Karpas-422 (cell line): Measurements from ENCODE around the gene AGPAT1. TPM values are rescaled to one million over a fixed set of nuclear protein-coding genes. Genes with fewer than 3 reads are reported as not detected.

Source experiments
- DNase-seq: peaks from one replicate; pipeline ENCODE4 v3.0.0-alpha.2; 2015
- H2AFZ ChIP-seq: fragments of 200-600 bp; sonication (generic); 2 replicates; pipeline ENCODE4 v1.6.1; 2014; ENCODE audit warnings: antibody characterized with exemption, low read length, mixed read lengths
- H3K27ac ChIP-seq: fragments of 200-600 bp; sonication (generic); 2 replicates; pipeline ENCODE4 v1.5.1; 2014; ENCODE audit warnings: mild to moderate bottlenecking, low read length, moderate library complexity
- H3K27me3 ChIP-seq: fragments of 200-600 bp; sonication (generic); 2 replicates; pipeline ENCODE4 v1.6.1; 2014; ENCODE audit warnings: low read length, mixed read lengths
- H3K36me3 ChIP-seq: fragments of 200-600 bp; sonication (generic); 2 replicates; pipeline ENCODE4 v1.6.1; 2014; ENCODE audit warnings: low read length, mixed read lengths; ENCODE audit not compliant: insufficient read depth
- H3K4me1 ChIP-seq: fragments of 200-600 bp; sonication (generic); 2 replicates; pipeline ENCODE4 v1.6.1; 2014; ENCODE audit warnings: mild to moderate bottlenecking, low read length, mixed read lengths
- H3K4me2 ChIP-seq: fragments of 200-600 bp; sonication (generic); 2 replicates; pipeline ENCODE4 v1.6.1; 2014; ENCODE audit warnings: low read length, low read depth, mild to moderate bottlenecking; ENCODE audit not compliant: poor library complexity, severe bottlenecking
- H3K4me3 ChIP-seq: fragments of 200-600 bp; sonication (generic); 2 replicates; pipeline ENCODE4 v1.5.1; 2014; ENCODE audit warnings: mild to moderate bottlenecking, antibody characterized with exemption, low read length, mixed read lengths
- H3K79me2 ChIP-seq: fragments of 200-600 bp; sonication (generic); 2 replicates; pipeline ENCODE4 v1.6.1; 2014; ENCODE audit warnings: mild to moderate bottlenecking, low read length, mixed read lengths
- H3K9ac ChIP-seq: fragments of 200-600 bp; sonication (generic); 2 replicates; pipeline ENCODE4 v1.6.0; 2014; ENCODE audit warnings: low read length
- H3K9me2 ChIP-seq: fragments of 200-600 bp; sonication (generic), shearing (Covaris generic); replicated peaks from 2 replicates; pipeline ENCODE4 v1.6.0; 2014; ENCODE audit warnings: mild to moderate bottlenecking, low read length, moderate library complexity; ENCODE audit not compliant: insufficient read depth
- H3K9me3 ChIP-seq: fragments of 300-700, 200-600 bp; sonication (generic); 2 replicates; pipeline ENCODE4 v1.6.1; 2014; ENCODE audit warnings: low read length, mixed read lengths
- H4K20me1 ChIP-seq: fragments of 200-600 bp; sonication (generic); 2 replicates; pipeline ENCODE4 v1.6.1; 2014; ENCODE audit warnings: mild to moderate bottlenecking, antibody characterized with exemption, low read length, low read depth; ENCODE audit not compliant: insufficient read depth
- total RNA-seq: library from RNA; depleted of rRNA; stranded (reverse); fragments of >200 nt; shearing (Covaris generic); gene quantifications from 2 replicates; pipeline ENCODE4 v1.2.3, GENCODE V29; 2014; ENCODE audit warnings: low replicate concordance

The AGPAT1 gene
- total RNA-seq, 1 experiment from 2014 or later = 74.5 TPM

DNA sequence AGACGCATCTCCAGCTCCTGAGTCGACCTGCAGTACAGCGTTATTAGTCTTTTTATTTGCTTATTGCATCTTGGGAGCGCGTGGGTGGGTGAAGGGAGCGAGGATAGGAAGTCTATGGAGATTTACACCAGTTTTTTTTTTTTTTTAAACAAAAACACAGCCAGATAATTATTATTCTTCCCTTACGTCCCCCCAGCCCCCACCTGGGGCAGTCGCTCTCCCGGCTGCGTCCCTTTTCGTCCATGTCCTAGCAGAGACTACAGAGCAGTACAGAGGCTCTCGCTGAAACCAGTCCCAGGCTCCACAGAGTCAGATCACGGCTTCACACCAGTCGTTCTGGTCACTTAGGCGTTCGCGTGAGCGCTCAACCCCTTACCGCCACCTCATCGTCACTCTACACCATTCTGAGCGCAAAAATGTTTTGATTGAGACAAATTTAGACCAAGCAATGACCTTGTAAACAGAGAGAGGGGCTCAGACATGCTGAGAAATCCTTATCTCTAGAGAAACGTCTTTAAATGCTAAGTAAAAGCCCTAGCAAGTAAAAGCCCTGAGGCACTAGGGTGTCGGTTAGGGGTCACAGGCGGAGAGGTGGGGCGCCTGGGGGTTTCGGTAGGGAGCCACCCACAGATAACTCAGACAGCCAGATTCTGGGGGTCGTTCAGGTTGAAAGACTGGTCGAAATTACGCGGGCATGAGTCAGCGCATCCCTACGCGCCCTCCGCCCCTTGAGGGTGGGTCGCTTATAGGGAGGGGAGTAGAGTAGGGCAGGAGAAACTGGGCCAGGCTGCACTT, 22.9 kb downstream of the AGPAT1 start:
- Histone ChIP-seq H3K9ac (peak overlapping the region; percentile 80), H3K36me3 (peaks cover 4% of the 10 kb centered on the region; the same call in 1 of the 2 replicates), H3K9me2 (no peaks in the 10 kb centered on the region), H3K4me2 (peak overlapping the region; percentile 80), H3K27me3 (no peaks in the 10 kb centered on the region), H3K27ac (no peak overlapping the region), H3K4me1 (peaks cover 22% of the 10 kb centered on the region), H2AFZ (no peak overlapping the region), H4K20me1 (no peaks in the 10 kb centered on the region), H3K79me2 (peaks cover 10% of the 10 kb centered on the region; the same call in 1 of the 2 replicates), H3K9me3 (no peaks in the 10 kb centered on the region), H3K4me3 (peak overlapping the region; percentile 74; the same call in 1 of the 2 replicates)
- DNase-seq = no peak

DNA sequence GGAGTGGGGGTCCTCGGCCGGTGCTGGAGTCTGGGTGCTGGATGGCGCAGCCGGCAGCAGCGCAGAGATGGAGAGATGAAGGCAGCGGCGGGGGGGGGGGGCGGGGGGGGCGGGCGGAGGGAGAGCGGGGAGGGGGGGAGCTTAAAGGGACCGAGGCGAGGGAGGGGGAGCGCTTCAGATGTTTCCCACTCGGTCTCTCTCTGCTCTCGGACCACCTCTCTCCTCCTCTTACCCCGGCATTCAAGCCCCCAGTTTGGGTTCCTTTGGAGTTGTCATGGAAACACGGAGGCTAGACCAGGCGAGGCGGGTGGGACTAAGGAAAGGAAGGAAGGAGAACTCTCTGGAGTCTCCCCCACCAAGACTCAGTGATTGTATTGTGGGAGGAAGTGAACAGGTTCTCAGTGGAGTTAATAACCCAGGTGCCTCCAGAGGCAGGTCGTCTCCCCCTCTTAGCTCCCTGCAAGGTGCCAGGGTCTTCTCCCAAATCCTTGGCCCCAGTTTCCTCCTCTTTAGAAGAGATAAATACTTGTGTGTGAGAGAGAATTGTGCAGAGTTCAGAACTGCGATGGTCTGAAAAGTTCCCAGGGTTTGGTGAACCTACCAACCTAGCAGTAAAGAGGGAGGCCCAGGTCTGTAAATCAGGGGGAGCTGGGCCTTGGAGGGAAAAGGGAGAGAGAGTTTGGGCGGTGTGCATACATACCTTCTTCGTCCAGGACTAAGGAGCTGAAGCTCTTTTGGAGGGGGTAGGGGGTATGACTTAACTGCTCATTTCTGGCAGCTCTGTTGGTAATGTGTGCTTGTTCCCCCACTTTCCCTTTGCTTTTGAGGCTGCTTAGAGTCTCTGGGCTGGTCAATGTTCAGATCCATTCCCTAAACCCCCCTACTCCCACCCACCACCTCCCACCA, 23.8 kb downstream of the AGPAT1 start, which contains the start of gene PRRT1:
TSS of gene PRRT1 (minus strand) at position 77 of the 906 bp plus-strand sequence. CDS start 112 bp downstream, outside the sequence.
- Histone ChIP-seq H3K79me2 (peaks cover 10% of the 10 kb centered on the region; the same call in 1 of the 2 replicates), H4K20me1 (no peaks in the 10 kb centered on the region), H2AFZ (no peak within 1 kb of the TSS), H3K4me2 (peak within 1 kb of the TSS; percentile 80), H3K4me3 (no peak within 1 kb of the TSS), H3K9ac (no peak within 1 kb of the TSS), H3K9me3 (no peaks in the 10 kb centered on the region), H3K9me2 (no peaks in the 10 kb centered on the region), H3K4me1 (peaks cover 22% of the 10 kb centered on the region), H3K27ac (no peak within 1 kb of the TSS), H3K36me3 (no peaks in the 10 kb centered on the region), H3K27me3 (no peaks in the 10 kb centered on the region)
- no peak for DNase-seq

DNA sequence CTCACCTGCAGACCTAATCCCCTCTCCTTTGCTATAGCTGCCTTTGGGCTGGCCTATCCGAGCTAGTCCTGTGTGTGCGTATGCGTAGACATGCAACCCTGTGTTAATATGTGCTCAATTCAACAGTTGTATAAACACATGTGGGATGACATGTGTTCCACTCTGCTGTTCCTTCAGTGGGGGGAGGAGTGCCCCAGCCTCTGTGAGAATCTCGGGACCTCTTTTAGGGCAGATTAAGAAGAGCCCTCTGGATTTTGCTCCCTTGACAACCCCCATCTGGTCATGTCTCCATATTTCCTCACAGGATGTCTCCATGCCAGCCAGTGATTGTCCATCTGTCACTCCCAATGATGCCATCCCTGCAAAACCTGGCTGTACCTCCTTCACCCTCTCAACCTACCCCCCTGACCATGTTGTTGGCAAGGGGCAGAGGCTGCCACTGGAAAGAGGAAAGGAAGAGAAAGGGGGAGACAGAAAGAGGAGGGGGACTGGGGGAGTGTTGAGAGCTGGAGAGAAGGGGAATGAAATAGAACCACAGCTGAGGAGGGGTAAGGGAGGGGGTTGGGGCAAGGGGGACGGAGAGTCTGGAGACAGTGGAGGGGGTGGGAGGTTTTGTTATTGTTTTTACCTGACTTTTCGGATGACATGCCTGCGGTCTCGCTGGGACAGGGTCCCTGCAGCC, 24.6 kb downstream of the AGPAT1 start:
- H3K4me2 ChIP-seq = no peak overlapping the region
- DNase-seq = no peak
- no peaks in the 10 kb centered on the region for H4K20me1 ChIP-seq
- no peaks in the 10 kb centered on the region for H3K36me3 ChIP-seq
- H3K4me3 ChIP-seq = no peak overlapping the region
- H3K9ac ChIP-seq = no peak overlapping the region
- H2AFZ ChIP-seq = no peak overlapping the region
- no peaks in the 10 kb centered on the region for H3K27me3 ChIP-seq
- H3K4me1 ChIP-seq = peaks cover 22% of the 10 kb centered on the region
- no peaks in the 10 kb centered on the region for H3K9me2 ChIP-seq
- H3K79me2 ChIP-seq = peaks cover 10% of the 10 kb centered on the region; the same call in 1 of the 2 replicates
- H3K27ac ChIP-seq = no peak overlapping the region
- no peaks in the 10 kb centered on the region for H3K9me3 ChIP-seq

DNA sequence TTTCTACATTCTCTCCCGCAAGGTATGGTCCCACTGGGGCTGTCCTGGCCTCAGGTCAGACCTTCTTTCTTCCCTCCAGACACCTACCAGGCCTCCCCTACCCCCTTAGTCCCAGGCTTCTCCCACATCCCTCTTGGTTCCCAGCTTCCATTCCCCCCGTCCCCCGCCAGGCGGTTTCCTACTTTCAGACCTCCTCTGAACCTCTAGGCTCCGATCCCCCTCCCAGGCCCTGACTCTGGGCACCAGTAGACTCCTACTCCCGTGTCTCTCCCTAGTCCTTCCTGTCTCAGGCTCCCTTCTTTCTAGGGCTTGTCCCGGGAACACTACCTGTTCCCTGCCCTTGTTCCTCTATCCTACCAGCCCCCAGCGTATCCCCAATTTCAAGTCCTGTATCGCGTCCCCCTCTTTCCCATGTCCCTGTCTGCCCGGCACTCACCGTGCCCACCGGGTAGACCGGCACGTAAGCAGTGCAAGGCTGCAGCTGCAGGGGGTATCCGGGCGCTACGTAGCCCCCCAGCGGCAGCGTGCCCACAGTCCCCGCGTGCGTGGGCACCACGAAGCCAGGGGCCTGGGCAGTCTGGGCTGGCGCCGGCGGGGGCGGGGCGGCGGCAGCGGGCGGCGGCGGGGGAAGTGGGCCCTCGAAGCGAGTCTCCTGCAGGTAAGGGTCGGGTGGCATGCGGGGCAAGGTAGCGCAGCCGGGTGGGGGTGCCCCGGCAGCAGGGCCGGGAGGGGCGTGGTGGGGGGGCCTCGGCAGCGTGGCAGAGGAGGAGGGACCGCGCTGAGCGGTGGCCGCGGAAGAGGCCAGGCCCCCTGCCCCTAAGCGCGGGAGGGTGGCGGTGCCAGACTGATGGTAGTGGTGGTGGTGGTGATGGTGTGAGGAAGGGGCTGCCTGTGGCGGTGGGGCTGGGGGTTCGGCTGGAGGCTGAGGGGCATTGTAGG, 25.7 kb downstream of the AGPAT1 start:
- H3K27me3 ChIP-seq = no peaks in the 10 kb centered on the region
- no peaks in the 10 kb centered on the region for H3K9me2 ChIP-seq
- no peak overlapping the region for H2AFZ ChIP-seq
- no peaks in the 10 kb centered on the region for H4K20me1 ChIP-seq
- no peak overlapping the region for H3K4me3 ChIP-seq
- H3K4me1 ChIP-seq = peaks cover 15% of the 10 kb centered on the region
- peaks cover 4% of the 10 kb centered on the region; the same call in 1 of the 2 replicates for H3K79me2 ChIP-seq
- H3K9ac ChIP-seq = no peak overlapping the region
- no peak overlapping the region for H3K4me2 ChIP-seq
- no peak for DNase-seq
- H3K27ac ChIP-seq = no peak overlapping the region
- H3K36me3 ChIP-seq = no peaks in the 10 kb centered on the region
- H3K9me3 ChIP-seq = no peaks in the 10 kb centered on the region

DNA sequence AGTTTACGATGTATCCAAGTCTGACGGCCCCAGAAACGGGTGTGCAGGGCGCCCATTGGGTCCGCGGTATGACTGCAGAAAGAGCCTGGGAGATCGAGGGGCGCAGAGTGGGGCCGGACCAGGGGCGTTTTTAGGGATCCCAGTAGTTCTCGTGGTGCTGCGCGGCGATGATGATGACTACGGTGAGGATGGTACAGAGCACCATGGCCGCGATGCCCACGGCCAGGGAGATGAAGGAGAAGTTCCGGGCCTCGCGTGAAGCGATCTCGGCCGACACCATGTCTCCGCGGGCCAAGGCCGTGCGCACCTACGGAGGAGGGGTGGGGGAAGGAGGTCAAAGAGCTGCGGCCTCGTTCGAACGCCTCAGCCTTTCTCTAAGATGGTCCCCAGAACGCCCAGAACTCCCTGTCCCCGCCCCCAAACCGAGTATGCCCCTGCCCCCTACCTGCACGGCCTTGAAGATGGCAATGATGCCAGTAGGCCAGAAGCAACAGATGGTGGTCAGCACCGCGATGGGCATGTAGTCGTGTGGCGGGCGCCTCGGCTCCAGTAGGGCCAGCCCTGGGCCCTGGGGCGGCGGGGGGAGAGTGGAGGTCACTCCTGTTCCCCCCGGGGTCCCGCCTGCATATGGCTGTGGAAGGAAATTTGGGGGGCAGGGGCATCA, 26.7 kb downstream of the AGPAT1 start:
- no peaks in the 10 kb centered on the region for H3K36me3 ChIP-seq
- H3K27me3 ChIP-seq = no peaks in the 10 kb centered on the region
- H3K9ac ChIP-seq = no peak overlapping the region
- H3K9me2 ChIP-seq = no peaks in the 10 kb centered on the region
- no peaks in the 10 kb centered on the region for H3K79me2 ChIP-seq
- H3K4me3 ChIP-seq = no peak overlapping the region
- no peak overlapping the region for H3K4me2 ChIP-seq
- no peak overlapping the region for H2AFZ ChIP-seq
- DNase-seq = no peak
- H3K4me1 ChIP-seq = peaks cover 11% of the 10 kb centered on the region
- H3K27ac ChIP-seq = no peak overlapping the region
- H4K20me1 ChIP-seq = no peaks in the 10 kb centered on the region
- H3K9me3 ChIP-seq = no peaks in the 10 kb centered on the region

DNA sequence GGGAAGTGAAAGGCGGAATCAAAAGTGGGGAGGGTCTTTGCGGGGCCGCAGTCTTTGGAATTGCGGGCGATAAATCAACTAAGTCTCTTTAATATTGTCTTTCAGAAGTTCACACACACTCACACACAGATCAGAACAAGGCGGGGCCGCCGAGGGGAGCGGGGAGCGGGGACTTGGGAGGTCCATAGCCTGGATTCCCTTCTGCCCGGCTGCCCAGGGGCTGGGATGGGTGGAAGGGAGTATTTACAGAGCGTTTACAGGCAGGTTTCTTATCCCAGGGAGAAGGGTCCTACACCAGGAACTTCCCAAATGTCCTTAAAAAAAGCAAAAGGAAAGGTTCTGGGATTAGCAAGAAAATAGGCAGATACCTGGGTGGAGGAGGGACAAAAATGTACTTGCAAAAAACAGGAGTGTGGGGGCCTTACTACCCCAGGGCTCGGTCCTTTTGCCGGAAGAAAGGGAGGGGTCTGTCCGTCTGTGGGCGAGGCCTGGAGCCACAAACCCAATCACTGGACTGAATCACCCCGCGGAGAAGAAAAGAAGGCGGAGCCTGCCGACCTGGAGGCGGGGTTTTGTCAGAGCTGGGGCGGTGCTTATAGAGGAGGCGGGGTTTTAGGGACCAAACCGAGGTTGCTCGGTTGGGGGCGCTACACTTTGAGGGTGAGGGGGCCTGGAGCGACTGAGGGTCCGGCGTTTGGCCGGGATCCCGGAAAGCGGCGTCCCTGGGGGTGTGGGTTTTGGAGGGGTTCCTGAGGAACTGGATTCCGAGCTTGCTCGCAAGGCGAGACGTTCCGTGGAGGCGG, 27.4 kb downstream of the AGPAT1 start:
- Histone ChIP-seq H3K4me2 (no peak overlapping the region), H3K4me3 (no peak overlapping the region)

More for the DNA sequence above, 27.4 kb downstream of the AGPAT1 start:
- Histone ChIP-seq H3K9me3 (no peaks in the 10 kb centered on the region), H3K9me2 (no peaks in the 10 kb centered on the region), H2AFZ (no peak overlapping the region), H3K79me2 (no peaks in the 10 kb centered on the region), H4K20me1 (no peaks in the 10 kb centered on the region), H3K27me3 (no peaks in the 10 kb centered on the region), H3K27ac (no peak overlapping the region), H3K36me3 (no peaks in the 10 kb centered on the region), H3K4me1 (peaks cover 8% of the 10 kb centered on the region), H3K9ac (no peak overlapping the region)
- DNase-seq = peak; percentile 44
